Keratinocyte (primary cell): ENCODE results near the gene DPPA4.

Experiments used
- CTCF ChIP-seq, 3 experiments: IDR thresholded peaks in 1 of 3; conservative IDR thresholded peaks in 1 of 3; optimal IDR thresholded peaks in 1 of 3; 2 replicates in 2 of 3; 3 replicates in 1 of 3; pipeline versions ENCODE3 to v1.5.1; 2011; ENCODE audit warnings: low read length in 3 of 3, mild to moderate bottlenecking in 3 of 3, moderate library complexity in 2 of 3, control low read depth in 1 of 3, inconsistent platforms in 1 of 3; ENCODE audit not compliant: insufficient read depth in 2 of 3; ENCODE audit errors: extremely low read depth in 1 of 3
- EZH2 ChIP-seq: IDR thresholded peaks from one replicate; pipeline ENCODE4 v1.6.1; 2012; ENCODE audit warnings: inconsistent platforms, mild to moderate bottlenecking, low read length, moderate library complexity

- TF ChIP-seq CTCF (optimal IDR thresholded peaks at IDR 0.05 in 1 of 3, IDR thresholded peaks at IDR 0.05 in 1 of 3, conservative IDR thresholded peaks at IDR 0.05 in 1 of 3; ENCODE audit: extremely low read depth in 1 of 3, insufficient read depth in 2 of 3, low read length in 3 of 3) (no peak), EZH2 (no peak)
Observed at GRCh38 chr3:109339714-109340648, 2.6 kb upstream of the DPPA4 start.
